Prostate gland (tissue), 2 donors: Measurements from ENCODE around the gene SPTBN1. TPM values are rescaled to one million over a fixed set of nuclear protein-coding genes. Genes with fewer than 3 reads are reported as not detected.

Experiments used
- DNase-seq: peaks from one replicate; pipeline ENCODE4 v3.0.0-alpha.2; 2019; ENCODE audit warnings: low spot score
- H3K27ac ChIP-seq, 2 donors: fragments of 200-600 bp; sonication (generic); 2 replicates each; pipeline ENCODE4 v1.5.1; 2017 to 2019
- H3K27me3 ChIP-seq: fragments of 200-600 bp; sonication (generic); replicated peaks from 2 replicates; pipeline ENCODE4 v1.5.1; 2019; ENCODE audit not compliant: insufficient read depth
- H3K36me3 ChIP-seq, 2 donors: fragments of 200-600 bp; sonication (generic); 1 replicate in 1 of 2; 2 replicates in 1 of 2; pipeline versions ENCODE4 v1.5.1 to v1.8.1; 2017 to 2019
- H3K4me1 ChIP-seq: fragments of 200-600 bp; sonication (generic); replicated peaks from 2 replicates; pipeline ENCODE4 v1.5.1; 2019
- H3K4me3 ChIP-seq, 2 donors: fragments of 200-600 bp; sonication (generic); 2 replicates each; pipeline ENCODE4 v1.5.1; 2017 to 2019
- H3K9me3 ChIP-seq: fragments of 200-600 bp; sonication (generic); 2 replicates; pipeline ENCODE4 v1.5.1; 2017
- CTCF ChIP-seq, 4 experiments: fragments of 200-600 bp in 2 of 4; fragments of 450-650 bp in 2 of 4; sonication (generic) in 2 of 4; IDR thresholded peaks; 1 replicate in 3 of 4; 2 replicates in 1 of 4; pipeline ENCODE4 v1.5.1; 2016 to 2019; ENCODE audit warnings: antibody characterized with exemption in 4 of 4, mild to moderate bottlenecking in 2 of 4, moderate library complexity in 2 of 4
- POLR2A ChIP-seq: fragments of 450-650 bp; IDR thresholded peaks from one replicate; pipeline ENCODE4 v1.6.1; 2016; ENCODE audit warnings: antibody characterized with exemption, mild to moderate bottlenecking
- POLR2AphosphoS5 ChIP-seq: sonication (generic); formaldehyde crosslinking; IDR thresholded peaks from one replicate; pipeline ENCODE4 v1.6.1; 2017; ENCODE audit warnings: antibody characterized with exemption
- WGBS: methylation state at CpG from one replicate; pipeline ENCODE4 v1.1.5; 2018; 5-methylcytosine and 5-hydroxymethylcytosine counted together
- intact Hi-C: fragments of 100-400 bp; cut with DNase I; formaldehyde crosslinking; loops from one replicate; pipeline ENCODE4 v1.14.2; 2022
- total RNA-seq, 2 donors: library from RNA; depleted of rRNA; stranded (reverse); fragments of >200 nt; gene quantifications; one replicate each; pipeline ENCODE4 v1.1.0, GENCODE V29; 2016

SPTBN1 gene
- total RNA-seq: 100 to 1,000 TPM; 146 to 348 TPM

GRCh38 chr2:54455563-54456361, at the start of gene SPTBN1:
Gene SPTBN1, plus strand, starts transcription at chr2:54456327. Its CDS starts 70,092 bp downstream, at chr2:54526419.
- H3K36me3 ChIP-seq: no peaks in the 10 kb centered on the region
- no peaks in the 10 kb centered on the region for H3K9me3 ChIP-seq
- H3K27me3 ChIP-seq: no peaks in the 10 kb centered on the region
- intact Hi-C loops: loop anchor here (10.0 kb wide), 1 partner anchor 179 kb away; no protein-coding TSS in a partner anchor
- H3K4me3 ChIP-seq: peak within 1 kb of the TSS; percentile 89 to 93
- peak within 1 kb of the TSS; percentile 94 to 96 for H3K27ac ChIP-seq
- peaks cover 9% of the 10 kb centered on the region for H3K4me1 ChIP-seq
- peak; percentile 90 for DNase-seq
- WGBS: 0% methylated on average over 41 of the region's 67 CpGs
- TF ChIP-seq POLR2AphosphoS5 (peak; percentile 54), CTCF (IDR thresholded peaks at IDR 0.05) (peak in 1 of 4 experiments; percentile 13), POLR2A (peak; percentile 41)

GRCh38 chr2:54407693-54408092, 48.4 kb upstream of the SPTBN1 start:
- DNase-seq: no peak
- TF ChIP-seq POLR2AphosphoS5: no peak
- no peak for TF ChIP-seq CTCF (IDR thresholded peaks at IDR 0.05)
- TF ChIP-seq POLR2A: no peak
- Histone ChIP-seq H3K4me1 (no peaks in the 10 kb centered on the region), H3K9me3 (no peaks in the 10 kb centered on the region), H3K4me3 (no peak overlapping the region), H3K27me3 (no peaks in the 10 kb centered on the region), H3K36me3 (no peaks in the 10 kb centered on the region), H3K27ac (no peak overlapping the region)
- WGBS: 83% methylated on average over 3 of the region's 3 CpGs
- intact Hi-C loops: no loop called here

- 72% methylated on average over 3 of the region's 3 CpGs for WGBS
- H3K9me3 ChIP-seq: no peaks in the 10 kb centered on the region
- no peaks in the 10 kb centered on the region for H3K36me3 ChIP-seq
- H3K4me1 ChIP-seq: no peaks in the 10 kb centered on the region
- intact Hi-C loops: no loop called here
- H3K27ac ChIP-seq: no peak overlapping the region
- no peaks in the 10 kb centered on the region for H3K27me3 ChIP-seq
- no peak overlapping the region for H3K4me3 ChIP-seq
- DNase-seq: no peak
- no peak for TF ChIP-seq POLR2A
- no peak for TF ChIP-seq CTCF (IDR thresholded peaks at IDR 0.05)
- no peak for TF ChIP-seq POLR2AphosphoS5
These were observed 47.8 kb upstream of the SPTBN1 start for GRCh38 chr2:54408288-54408687.

GRCh38 chr2:54409752-54410151, 46.4 kb upstream of the SPTBN1 start:
- H3K4me3 ChIP-seq: no peak overlapping the region
- no peaks in the 10 kb centered on the region for H3K9me3 ChIP-seq
- H3K27ac ChIP-seq: no peak overlapping the region
- 59% methylated on average over 5 of the region's 5 CpGs for WGBS
- no peak for DNase-seq
- H3K27me3 ChIP-seq: no peaks in the 10 kb centered on the region
- H3K36me3 ChIP-seq: no peaks in the 10 kb centered on the region
- no peaks in the 10 kb centered on the region for H3K4me1 ChIP-seq
- intact Hi-C loops: no loop called here
- TF ChIP-seq POLR2A: no peak
- TF ChIP-seq CTCF (IDR thresholded peaks at IDR 0.05): no peak
- TF ChIP-seq POLR2AphosphoS5: no peak
